ENCODE data around the gene ZFAND2A. TPM values are rescaled to one million over a fixed set of nuclear protein-coding genes. Genes with fewer than 3 reads are reported as not detected.

The ZFAND2A gene
- total RNA-seq, 2 donors from 2014 or later, result 10.2 to 16.2 TPM

DNA sequence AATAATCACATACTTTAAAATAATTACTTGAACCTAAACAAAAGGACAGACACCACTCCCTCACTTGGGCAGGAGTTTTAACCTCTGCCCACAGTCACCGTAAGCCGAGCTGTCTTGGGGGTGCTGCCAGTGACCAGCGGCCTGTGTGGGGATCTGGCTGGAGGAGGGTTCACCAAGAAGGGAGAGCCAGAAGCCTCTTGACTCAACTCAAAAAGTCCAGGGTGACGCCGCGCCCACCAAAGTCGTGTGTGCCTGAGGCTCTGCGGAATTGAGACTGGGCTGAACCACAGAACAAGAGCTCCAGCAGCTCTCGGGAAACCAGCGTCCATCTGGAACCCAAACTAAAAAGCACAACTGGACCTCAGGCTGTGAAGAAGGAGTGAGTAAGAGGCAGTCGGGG, 35.8 kb downstream of the ZFAND2A start:
- H3K36me3 ChIP-seq, result no peaks in the 10 kb centered on the region
- no peaks in the 10 kb centered on the region for H3K27me3 ChIP-seq
- DNase-seq (ENCODE audit: low spot score), result no peak
- peak overlapping the region in 1 of 2 donors; percentile 36 for H3K4me3 ChIP-seq
- peak overlapping the region; percentile 73 to 88 for H3K27ac ChIP-seq
- TF ChIP-seq, protein P1, sequence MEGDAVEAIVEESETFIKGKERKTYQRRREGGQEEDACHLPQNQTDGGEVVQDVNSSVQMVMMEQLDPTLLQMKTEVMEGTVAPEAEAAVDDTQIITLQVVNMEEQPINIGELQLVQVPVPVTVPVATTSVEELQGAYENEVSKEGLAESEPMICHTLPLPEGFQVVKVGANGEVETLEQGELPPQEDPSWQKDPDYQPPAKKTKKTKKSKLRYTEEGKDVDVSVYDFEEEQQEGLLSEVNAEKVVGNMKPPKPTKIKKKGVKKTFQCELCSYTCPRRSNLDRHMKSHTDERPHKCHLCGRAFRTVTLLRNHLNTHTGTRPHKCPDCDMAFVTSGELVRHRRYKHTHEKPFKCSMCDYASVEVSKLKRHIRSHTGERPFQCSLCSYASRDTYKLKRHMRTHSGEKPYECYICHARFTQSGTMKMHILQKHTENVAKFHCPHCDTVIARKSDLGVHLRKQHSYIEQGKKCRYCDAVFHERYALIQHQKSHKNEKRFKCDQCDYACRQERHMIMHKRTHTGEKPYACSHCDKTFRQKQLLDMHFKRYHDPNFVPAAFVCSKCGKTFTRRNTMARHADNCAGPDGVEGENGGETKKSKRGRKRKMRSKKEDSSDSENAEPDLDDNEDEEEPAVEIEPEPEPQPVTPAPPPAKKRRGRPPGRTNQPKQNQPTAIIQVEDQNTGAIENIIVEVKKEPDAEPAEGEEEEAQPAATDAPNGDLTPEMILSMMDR (IDR thresholded peaks at IDR 0.05), result no peak
- no peaks in the 10 kb centered on the region for H3K9me3 ChIP-seq
- peaks cover 0 to 27% of the 10 kb centered on the region in 2 donors for H3K4me1 ChIP-seq

GRCh38 chr7:1123715-1124114, 36.3 kb downstream of the ZFAND2A start:
- H3K27me3 ChIP-seq, result no peaks in the 10 kb centered on the region
- peak overlapping the region; percentile 73 to 88 for H3K27ac ChIP-seq
- TF ChIP-seq, protein P1 (IDR thresholded peaks at IDR 0.05), result peak; percentile 61 to 77
- H3K36me3 ChIP-seq, result no peaks in the 10 kb centered on the region
- H3K9me3 ChIP-seq, result no peaks in the 10 kb centered on the region
- DNase-seq (ENCODE audit: low spot score), result peak; percentile 91
- H3K4me3 ChIP-seq, result peak overlapping the region in 1 of 2 donors; percentile 36
- H3K4me1 ChIP-seq, result peaks cover 0 to 27% of the 10 kb centered on the region in 2 donors

GRCh38 chr7:1122832-1123501, 37.0 kb downstream of the ZFAND2A start:
- peaks cover 0 to 27% of the 10 kb centered on the region in 2 donors for H3K4me1 ChIP-seq
- no peaks in the 10 kb centered on the region for H3K27me3 ChIP-seq
- no peak overlapping the region for H3K4me3 ChIP-seq
- peak overlapping the region; percentile 73 to 88 for H3K27ac ChIP-seq
- TF ChIP-seq, protein P1 (IDR thresholded peaks at IDR 0.05), result no peak
- H3K36me3 ChIP-seq, result no peaks in the 10 kb centered on the region
- H3K9me3 ChIP-seq, result no peaks in the 10 kb centered on the region
- no peak for DNase-seq (ENCODE audit: low spot score)

DNA sequence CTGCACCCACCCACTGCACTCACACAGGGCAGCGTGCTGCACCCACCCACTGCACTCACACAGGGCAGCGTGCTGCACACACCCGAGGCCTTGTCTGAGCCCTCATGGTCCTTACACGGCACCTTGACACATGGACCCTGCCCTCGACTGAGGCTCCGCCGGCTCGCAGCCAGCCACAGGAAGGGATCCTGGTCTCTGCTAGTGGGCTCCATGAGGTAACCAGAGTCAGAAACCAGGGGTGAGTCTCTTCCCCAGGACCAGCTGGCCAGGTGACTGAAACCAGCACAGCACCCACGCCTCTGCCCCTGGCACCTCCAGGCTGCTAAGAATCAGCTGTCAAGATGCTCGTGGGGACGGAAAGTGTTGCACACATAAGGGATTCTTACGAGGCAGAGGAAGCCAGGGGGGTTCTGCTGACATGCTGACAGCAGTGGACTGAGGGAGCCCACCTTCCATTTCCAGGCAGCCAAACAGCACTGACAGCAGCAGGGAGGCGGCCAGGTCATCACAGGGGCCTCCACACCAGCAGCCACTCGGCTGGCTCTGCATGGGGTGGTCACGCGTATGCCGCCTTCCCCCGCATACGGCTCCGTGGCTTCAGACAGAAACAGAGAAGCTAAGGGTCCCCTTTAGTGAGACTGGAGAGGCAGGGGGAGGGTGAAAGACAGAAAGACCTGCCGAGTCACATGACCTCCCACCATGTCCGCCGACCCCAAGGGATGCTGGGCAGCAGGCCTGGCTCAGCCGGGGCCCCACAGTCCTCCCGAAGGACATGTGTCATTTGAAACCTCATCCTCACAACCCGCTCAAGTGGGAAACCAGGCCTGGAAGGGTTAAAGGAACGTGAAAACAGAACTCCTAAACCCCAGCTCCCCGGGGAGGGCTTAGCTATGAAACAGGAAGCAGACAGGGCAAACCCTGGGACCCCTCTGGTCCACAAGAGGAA, 37.8 kb downstream of the ZFAND2A start:
- Histone ChIP-seq H3K27ac (peak overlapping the region; percentile 73 to 88), H3K4me1 (peaks cover 0 to 27% of the 10 kb centered on the region in 2 donors)

DNA sequence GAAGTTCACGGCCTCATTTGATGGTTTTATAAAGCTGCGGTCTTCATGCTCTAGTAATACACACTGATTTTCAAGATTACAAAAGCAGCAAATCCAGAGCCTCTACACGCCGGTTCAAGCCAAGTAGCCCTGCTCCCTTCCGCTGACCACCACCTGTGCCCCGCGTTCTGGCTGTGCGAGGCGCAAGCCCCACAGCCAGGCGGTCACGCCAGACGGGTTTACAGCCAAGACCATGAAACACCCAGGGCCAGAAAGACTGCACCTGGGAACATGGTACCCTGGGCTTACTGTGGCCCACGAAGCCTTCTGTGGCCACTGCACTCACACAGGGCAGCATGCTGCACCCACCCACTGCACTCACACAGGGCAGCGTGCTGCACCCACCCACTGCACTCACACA, 38.5 kb downstream of the ZFAND2A start:
- H3K36me3 ChIP-seq, result no peaks in the 10 kb centered on the region
- no peaks in the 10 kb centered on the region for H3K9me3 ChIP-seq
- H3K27ac ChIP-seq, result no peak overlapping the region
- TF ChIP-seq, protein P1 (IDR thresholded peaks at IDR 0.05), result no peak
- H3K4me1 ChIP-seq, result peaks cover 0 to 27% of the 10 kb centered on the region in 2 donors
- no peak overlapping the region for H3K4me3 ChIP-seq
- DNase-seq (ENCODE audit: low spot score), result no peak
- H3K27me3 ChIP-seq, result no peaks in the 10 kb centered on the region

More for the DNA sequence above, 37.8 kb downstream of the ZFAND2A start:
- Histone ChIP-seq H3K9me3 (no peaks in the 10 kb centered on the region), H3K27me3 (no peaks in the 10 kb centered on the region), H3K36me3 (no peaks in the 10 kb centered on the region), H3K4me3 (no peak overlapping the region)
- TF ChIP-seq, protein P1 (IDR thresholded peaks at IDR 0.05), result no peak
- no peak for DNase-seq (ENCODE audit: low spot score)
